Measurements from ENCODE around the gene CES4A.
"Not testable (repeated sequence)": the region's sequence is repeated elsewhere in the genome, so short reads cannot be mapped to it uniquely, and the experiment has no call there.

Gene CES4A

DNA sequence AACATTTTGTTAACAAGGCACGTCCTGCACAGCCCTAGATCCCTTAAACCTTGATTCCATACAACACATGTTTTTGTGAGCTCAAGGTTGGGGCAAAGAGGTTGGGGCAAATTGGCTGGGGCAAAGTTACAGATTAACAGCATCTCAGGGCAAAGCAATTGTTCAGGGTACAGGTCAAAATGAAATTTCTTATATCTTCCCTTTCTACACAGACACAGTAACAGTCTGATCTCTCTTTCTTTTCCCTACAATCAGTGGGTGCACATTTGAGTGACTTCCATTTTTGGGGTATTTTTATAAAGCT, 32.3 kb upstream of the CES4A start:
- not testable (repeated sequence) for DNase-seq (ENCODE audit: low spot score)

- DNase-seq (ENCODE audit: low spot score): no peak
These were observed 29.3 kb upstream of the CES4A start for GRCh38 chr16:66958857-66959703.

- DNase-seq (ENCODE audit: low spot score): no peak
These were observed 28.7 kb upstream of the CES4A start for GRCh38 chr16:66959704-66960161.

DNA sequence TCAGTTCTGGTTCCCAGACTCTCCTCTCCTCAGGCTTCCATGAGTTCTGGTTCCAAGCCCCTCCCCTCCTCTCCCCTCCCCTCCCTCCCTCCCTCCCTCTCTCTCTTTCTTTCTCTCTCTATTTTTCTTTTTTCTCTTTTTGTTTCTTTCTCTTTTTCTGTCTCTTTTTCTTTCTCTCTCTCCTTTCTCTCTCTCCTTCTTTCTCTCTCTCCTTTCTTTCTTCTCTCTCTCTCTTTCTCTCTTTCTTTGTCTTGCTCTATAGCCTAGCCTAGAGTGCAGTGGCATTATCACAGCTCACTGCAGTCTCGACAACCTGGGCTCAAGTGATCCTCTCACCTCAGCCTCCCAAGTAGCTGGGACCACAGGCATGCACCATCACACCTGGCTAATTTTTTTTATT, 28.1 kb upstream of the CES4A start:
- DNase-seq (ENCODE audit: low spot score): no peak

DNA sequence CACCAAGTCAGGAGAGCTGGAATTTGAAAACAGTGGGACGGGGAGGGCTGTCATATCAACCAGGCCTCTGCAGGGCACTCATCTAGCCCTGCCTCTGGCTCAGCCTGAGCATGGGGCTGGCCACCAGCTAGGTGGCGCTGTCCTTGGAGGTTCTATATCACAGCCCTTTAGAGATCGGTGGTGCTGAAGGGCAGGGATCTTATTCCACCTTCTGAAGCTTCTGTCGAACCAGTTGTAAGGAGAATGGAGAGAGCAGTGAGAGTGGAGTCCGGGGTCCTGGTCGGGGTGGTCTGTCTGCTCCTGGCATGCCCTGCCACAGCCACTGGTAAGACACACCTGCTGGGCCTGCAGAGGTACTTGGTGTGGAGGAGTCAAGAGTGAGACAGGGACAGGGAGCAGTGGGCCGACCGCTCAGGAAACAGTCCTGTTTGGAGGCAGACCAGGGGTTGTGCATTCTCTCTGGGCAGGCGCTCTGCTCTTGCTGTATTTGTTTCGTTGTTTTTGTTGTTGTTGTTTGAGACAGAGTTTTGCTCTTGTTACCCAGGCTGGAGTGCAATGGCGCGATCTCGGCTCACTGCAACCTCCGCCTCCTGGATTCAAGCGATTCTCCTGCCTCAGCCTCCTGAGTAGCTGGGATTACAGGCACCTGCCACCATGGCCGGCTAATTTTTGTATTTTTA, 27.2 kb upstream of the CES4A start, which contains the start of gene CES3:
Gene CES3 (plus strand): TSS at position 202 of the 680 bp plus-strand sequence. CDS start 42 bp downstream, at position 244.
- peak; percentile 74 for DNase-seq (ENCODE audit: low spot score)

DNA sequence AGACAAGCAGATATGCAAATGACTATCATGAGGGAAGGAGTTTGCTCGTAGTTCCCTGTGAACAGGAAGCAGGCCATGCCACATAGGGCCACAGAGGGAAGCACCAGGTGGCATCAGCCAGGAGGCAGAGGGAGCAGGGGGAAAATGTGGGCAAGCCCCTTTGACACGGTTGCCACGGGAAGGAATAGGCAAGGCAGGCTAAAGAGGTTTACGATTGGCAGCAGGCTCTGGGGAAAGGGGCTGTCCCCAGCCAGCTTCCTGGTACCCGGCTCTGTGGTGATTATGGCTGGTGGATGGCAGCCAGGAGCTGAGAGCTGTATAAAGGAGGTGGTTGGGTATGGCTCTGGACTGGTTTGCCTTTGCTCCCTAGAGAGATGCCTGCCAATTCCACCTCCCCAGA, 26.5 kb upstream of the CES4A start:
- no peak for DNase-seq (ENCODE audit: low spot score)

GRCh38 chr16:66964049-66964448, 24.3 kb upstream of the CES4A start:
- no peak for DNase-seq (ENCODE audit: low spot score)

GRCh38 chr16:66968847-66969246, 19.5 kb upstream of the CES4A start:
- no peak for DNase-seq (ENCODE audit: low spot score)

DNA sequence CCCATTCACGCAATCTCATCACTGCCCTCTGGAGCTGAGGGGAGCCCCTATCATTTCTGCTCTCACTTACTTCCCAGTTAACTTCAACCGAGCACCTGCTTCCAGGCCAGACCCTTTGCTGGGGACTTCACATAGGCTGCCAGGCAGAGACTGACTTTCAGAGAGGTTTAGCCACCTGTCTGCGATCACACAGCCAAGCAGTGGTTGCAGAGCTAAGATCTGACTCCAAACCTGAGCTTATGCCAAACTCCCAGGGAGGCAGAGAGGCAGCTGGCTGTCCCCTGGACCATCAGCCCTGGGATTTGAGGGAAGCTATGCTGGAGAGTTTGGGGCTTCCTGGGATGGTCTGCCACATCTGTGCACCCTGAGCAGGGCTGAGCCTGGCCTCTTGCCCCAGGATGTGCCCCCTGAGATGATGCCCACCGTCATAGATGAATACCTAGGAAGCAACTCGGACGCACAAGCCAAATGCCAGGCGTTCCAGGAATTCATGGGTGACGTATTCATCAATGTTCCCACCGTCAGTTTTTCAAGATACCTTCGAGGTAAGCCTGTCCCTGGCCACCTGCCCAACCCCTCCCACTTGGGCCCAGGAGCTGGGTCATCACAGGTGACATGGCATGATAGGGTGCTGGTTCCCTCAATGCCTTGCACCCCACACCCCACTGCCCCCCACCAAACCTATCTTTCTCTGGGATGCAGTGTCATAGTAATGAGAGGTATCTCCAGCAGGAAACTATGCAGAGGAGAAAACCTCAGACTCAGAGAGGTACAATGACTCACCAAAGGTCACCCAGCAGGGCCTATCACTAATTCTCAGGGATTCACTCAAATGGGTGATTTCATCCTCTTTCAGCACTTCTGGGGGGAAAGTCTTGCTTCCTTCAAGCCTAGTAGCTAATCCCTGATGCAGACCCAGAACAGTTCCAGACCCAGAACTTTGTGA, 17.3 kb upstream of the CES4A start:
- no peak for DNase-seq (ENCODE audit: low spot score)

DNA sequence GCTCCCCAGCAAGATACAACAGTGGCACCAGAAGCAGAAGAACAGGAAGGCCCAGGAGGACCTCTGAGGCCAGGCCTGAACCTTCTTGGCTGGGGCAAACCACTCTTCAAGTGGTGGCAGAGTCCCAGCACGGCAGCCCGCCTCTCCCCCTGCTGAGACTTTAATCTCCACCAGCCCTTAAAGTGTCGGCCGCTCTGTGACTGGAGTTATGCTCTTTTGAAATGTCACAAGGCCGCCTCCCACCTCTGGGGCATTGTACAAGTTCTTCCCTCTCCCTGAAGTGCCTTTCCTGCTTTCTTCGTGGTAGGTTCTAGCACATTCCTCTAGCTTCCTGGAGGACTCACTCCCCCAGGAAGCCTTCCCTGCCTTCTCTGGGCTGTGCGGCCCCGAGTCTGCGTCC, 15.4 kb upstream of the CES4A start:
- DNase-seq (ENCODE audit: low spot score): no peak

GRCh38 chr16:66973716-66974115, 14.7 kb upstream of the CES4A start:
- DNase-seq (ENCODE audit: low spot score): no peak

DNA sequence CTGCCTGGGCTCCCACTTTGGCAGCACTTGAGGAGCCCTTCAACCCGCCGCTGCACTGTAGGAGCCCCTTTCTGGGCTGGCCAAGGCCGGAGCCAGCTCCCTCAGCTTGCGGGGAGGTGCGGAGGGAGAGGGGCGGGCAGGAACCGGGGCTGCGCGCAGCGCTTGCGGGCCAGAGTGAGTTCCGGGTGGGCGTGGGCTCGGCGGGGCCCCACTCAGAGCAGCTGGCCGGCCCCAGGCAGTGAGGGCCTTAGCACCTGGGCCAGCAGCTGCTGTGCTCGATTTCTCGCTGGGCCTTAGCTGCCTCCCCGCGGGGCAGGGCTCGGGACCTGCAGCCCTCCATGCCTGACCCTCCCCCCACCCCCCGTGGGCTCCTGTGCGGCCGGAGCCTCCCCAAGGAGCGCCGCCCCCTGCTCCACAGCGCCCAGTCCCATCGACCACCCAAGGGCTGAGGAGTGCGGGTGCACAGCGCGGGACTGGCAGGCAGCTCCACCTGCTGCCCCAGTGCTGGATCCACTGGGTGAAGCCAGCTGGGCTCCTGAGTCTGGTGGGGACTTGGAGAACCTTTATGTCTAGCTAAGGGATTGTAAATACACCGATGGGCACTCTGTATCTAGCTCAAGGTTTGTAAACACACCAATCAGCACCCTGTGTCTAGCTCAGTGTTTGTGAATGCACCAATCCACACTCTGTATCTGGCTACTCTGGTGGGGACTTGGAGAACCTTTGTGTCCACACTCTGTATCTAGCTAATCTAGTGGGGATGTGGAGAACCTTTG, 14.0 kb upstream of the CES4A start:
- not testable (repeated sequence) for DNase-seq (ENCODE audit: low spot score)

GRCh38 chr16:66974932-66975246, 13.5 kb upstream of the CES4A start:
- DNase-seq (ENCODE audit: low spot score): not testable (repeated sequence)

- DNase-seq (ENCODE audit: low spot score): no peak
These were observed 13.0 kb upstream of the CES4A start for GRCh38 chr16:66975302-66975893.

- no peak for DNase-seq (ENCODE audit: low spot score)
These were observed 11.6 kb upstream of the CES4A start for GRCh38 chr16:66976746-66977145.

DNA sequence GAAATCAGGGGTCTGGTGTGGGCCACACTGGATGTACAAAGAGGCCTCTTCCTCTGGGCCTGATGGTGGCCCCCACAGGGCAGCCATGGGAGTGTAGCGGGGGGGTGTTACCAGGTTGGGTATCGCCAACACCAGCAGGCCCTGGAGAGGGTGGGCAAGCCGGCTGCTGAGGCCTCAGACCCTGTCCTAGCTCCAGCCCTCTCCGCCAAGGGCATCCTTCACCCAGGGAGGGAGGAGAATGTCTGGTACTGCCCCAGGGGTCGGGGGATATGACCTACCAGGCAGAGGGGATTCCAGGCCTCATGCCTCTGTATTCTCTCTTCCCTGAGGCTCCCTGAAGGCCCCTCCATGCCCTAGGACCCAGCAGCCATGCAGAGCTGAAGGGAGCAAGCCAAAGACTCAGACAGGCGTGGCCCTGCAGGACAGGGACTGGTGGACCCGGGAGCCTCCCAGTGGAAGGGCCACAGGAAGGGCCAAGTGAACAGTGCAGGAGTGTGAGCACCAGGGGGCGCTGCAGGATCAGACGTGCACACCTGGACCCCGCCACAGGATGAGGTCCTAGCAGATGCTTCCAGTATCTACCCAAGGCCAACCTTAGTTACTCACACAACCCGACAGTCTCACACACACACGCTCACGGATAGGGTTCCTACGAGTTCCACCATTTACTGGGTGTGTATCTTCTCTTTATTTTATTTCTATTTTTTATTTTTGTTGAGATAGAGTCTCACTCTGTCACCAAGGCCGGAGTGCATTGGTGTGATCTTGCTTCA, 10.9 kb upstream of the CES4A start:
- peak; percentile 90 for DNase-seq (ENCODE audit: low spot score)

DNA sequence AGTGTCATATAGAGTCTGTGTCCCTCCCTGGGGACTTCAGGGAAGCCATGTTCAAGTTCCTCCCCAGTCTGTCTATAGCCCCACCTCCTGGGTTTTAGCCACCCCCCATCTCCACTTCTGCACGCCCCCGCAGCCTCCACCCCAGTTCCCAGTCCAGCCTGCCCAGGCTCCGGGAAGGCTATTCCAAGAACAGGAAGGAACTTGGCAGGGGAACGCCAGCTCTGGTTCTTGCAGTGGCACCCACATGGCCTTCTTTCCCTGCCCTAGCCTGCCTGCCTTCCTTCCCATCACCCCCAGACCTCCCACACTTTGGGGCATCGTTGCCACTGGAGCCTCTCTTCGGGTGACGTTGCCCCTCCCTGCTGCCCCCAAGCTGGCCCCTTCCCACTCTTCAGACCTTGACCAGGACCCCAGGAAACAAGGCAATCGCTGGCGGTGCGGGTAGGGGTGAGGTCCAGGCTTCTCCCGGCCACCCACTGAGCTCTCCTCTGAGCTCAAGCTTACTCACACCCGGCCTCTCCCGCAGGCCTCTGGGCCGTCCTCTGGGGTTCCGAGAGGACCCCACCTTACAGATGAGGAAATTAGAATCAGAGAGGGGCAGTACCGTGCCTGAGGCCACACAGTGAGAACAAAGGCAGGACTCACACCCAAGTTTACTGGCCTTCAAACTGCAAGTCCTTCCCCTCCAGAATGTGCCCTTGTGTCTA, 9.2 kb upstream of the CES4A start:
- DNase-seq (ENCODE audit: low spot score): peak; percentile 27

DNA sequence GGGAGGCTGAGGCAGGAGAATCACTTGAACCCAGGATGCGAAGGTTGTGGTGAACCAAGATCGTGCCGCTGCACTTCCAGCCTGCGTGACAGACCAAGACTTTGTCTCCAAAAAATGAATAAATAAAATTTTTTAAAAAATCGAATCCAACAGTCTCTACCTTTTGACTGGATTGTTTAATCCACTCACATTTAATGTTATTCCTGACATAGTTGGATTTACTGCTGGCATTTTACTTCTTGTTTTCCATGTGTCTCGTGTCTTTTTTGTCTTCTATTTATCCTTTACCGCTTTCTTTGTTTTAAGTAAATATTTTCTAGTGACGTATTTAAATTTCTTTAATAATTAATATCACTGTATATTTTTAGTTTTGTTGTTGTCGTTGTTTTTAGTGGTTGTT, 5.4 kb upstream of the CES4A start:
- no peak for DNase-seq (ENCODE audit: low spot score)

DNA sequence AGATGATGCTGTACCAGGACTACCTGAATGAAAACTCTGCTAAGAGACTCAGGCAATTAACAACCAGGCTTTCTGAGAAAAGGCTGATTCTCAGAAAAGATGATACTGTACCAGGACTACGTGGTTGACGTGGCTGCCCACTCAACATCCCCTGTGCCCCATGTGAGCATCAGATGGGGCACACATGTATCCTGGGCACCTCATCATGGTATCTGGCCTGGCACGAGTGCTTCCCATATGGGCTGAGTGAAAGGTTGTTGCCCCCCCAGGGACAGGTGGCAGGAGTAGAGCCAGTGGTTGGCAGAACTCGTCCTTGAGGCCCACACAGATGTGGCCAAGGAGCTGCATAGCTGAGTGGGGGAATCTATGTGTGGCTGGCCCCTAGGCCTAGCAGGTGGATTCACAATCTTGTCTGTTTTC, 3.5 kb upstream of the CES4A start:
- DNase-seq (ENCODE audit: low spot score): no peak

DNA sequence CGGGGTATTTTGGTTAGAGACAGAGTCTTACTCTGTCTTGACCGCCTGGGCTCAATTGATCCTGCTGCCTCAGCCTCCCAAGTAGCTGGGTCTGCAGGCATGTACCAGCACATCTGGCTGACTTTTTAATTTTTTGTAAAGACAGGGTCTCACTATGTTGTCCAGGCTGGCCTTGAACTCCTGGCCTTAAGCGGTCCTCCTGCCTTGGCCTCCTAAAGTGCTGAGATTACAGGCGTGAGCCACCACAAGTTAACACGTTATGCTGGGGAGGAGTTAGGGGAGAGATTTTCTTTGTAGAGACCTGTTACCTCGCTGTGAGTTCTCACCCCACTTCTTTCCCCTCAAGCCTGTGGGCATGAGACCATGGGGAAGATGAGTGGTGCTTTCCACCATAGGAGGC, 1.8 kb upstream of the CES4A start:
- no peak for DNase-seq (ENCODE audit: low spot score)
